PC-3 (cell line): Measurements from ENCODE around the gene SLC25A11. TPM values are rescaled to one million over a fixed set of nuclear protein-coding genes. Genes with fewer than 3 reads are reported as not detected.

ENCODE experiments used
- ATAC-seq: fragments of 200-7000 bp; cut with Tn5 transposase; 2 replicates; pipeline ENCODE4 v1.9.1; 2020; ENCODE audit warnings: mild to moderate bottlenecking, moderate library complexity
- BruUV-seq: library from RNA; stranded (reverse); fragments of 400-500 nt; replicated peaks from 2 replicates; lab custom pipeline; 2021; lab: Mats Ljungman, UMichigan
- CTCF ChIA-PET: fragments of 300-600 bp; sonication (Branson Sonifier 250); formaldehyde crosslinking; loops from one replicate; lab custom pipeline; 2022; ENCODE audit warnings: antibody characterized with exemption; lab: Charles Lee
- POLR2A ChIA-PET: fragments of 300-600 bp; sonication (Branson Sonifier 250); formaldehyde crosslinking; loops from one replicate; lab custom pipeline; 2022; ENCODE audit warnings: antibody characterized with exemption; ENCODE audit not compliant: unreplicated experiment; lab: Charles Lee
- DNase-seq: peaks from one replicate; pipeline ENCODE4 v3.0.0-alpha.2; 2015
- H2AFZ ChIP-seq: fragments of 300-600 bp; sonication (generic); 2 replicates; pipeline ENCODE4 v1.6.0; 2016; ENCODE audit warnings: antibody characterized with exemption, low read length
- H3F3A ChIP-seq: fragments of 300-600 bp; sonication (generic); one replicate; pipeline ENCODE4 v1.6.0; 2017; ENCODE audit warnings: antibody characterized with exemption, low read length, control low read depth, mild to moderate bottlenecking; ENCODE audit not compliant: unreplicated experiment
- H3K27ac ChIP-seq: fragments of 300-600 bp; sonication (generic); 2 replicates; pipeline ENCODE4 v1.5.1; 2016; ENCODE audit warnings: mild to moderate bottlenecking, low read length
- H3K27me3 ChIP-seq: fragments of 300-600 bp; sonication (generic); 2 replicates; pipeline ENCODE4 v1.6.1; 2016; ENCODE audit warnings: low read length, mixed read lengths
- H3K36me3 ChIP-seq: fragments of 300-600 bp; sonication (generic); 2 replicates; pipeline ENCODE4 v1.6.1; 2016; ENCODE audit warnings: low read depth, mixed run types, low read length, mixed read lengths
- H3K4me1 ChIP-seq: fragments of 300-600 bp; sonication (generic); 2 replicates; pipeline ENCODE4 v1.5.1; 2016; ENCODE audit warnings: low read length; ENCODE audit not compliant: insufficient read depth
- H3K4me2 ChIP-seq: fragments of 300-600 bp; sonication (generic); 2 replicates; pipeline ENCODE4 v1.6.0; 2016; ENCODE audit warnings: low read length
- H3K4me3 ChIP-seq: fragments of 300-600 bp; sonication (generic); 2 replicates; pipeline ENCODE4 v1.5.1; 2016; ENCODE audit warnings: mild to moderate bottlenecking, low read length, mixed read lengths
- H3K79me2 ChIP-seq: fragments of 300-600 bp; sonication (generic); 2 replicates; pipeline ENCODE4 v1.6.1; 2017; ENCODE audit warnings: low read length, mixed read lengths
- H3K9ac ChIP-seq: fragments of 300-600 bp; sonication (generic); 2 replicates; pipeline ENCODE4 v1.6.0; 2016; ENCODE audit warnings: mild to moderate bottlenecking, low read length
- H3K9me2 ChIP-seq: fragments of 300-600 bp; sonication (generic); replicated peaks from 2 replicates; pipeline ENCODE4 v1.6.1; 2016; ENCODE audit warnings: mixed run types, low read length, mixed read lengths
- H3K9me3 ChIP-seq: fragments of 300-600 bp; sonication (generic); 2 replicates; pipeline ENCODE4 v1.6.1; 2016; ENCODE audit warnings: low read length, mixed read lengths
- H4K20me1 ChIP-seq: fragments of 300-600 bp; sonication (generic); 2 replicates; pipeline ENCODE4 v1.6.1; 2016; ENCODE audit warnings: low read length, mixed read lengths
- CTCF ChIP-seq: fragments of 300-600 bp; sonication (generic); conservative IDR thresholded peaks from 2 replicates; pipeline ENCODE4 v1.5.1; 2017; ENCODE audit warnings: antibody characterized with exemption, low read depth, mild to moderate bottlenecking, low read length
- EZH2 ChIP-seq: fragments of 300-600 bp; sonication (generic); IDR thresholded peaks from one replicate; pipeline ENCODE4 v1.6.1; 2017; ENCODE audit warnings: antibody characterized with exemption, mild to moderate bottlenecking, low read length; ENCODE audit not compliant: unreplicated experiment
- EZH2phosphoT487 ChIP-seq: fragments of 300-600 bp; sonication (generic); IDR thresholded peaks from 2 replicates; pipeline ENCODE4 v1.6.1; 2018; ENCODE audit warnings: mild to moderate bottlenecking, antibody characterized with exemption, low read length, borderline replicate concordance
- intact Hi-C: fragments of 100-400 bp; cut with micrococcal nuclease; formaldehyde crosslinking; loops from 2 replicates; pipeline ENCODE4 v1.9.0; 2023
- total RNA-seq: library from RNA; depleted of rRNA; stranded (reverse); fragments of >200 nt; gene quantifications from 2 replicates; pipeline ENCODE4 v1.2.3, GENCODE V29; 2014

Gene SLC25A11
- total RNA-seq, 1 experiment from 2014 or later = 72.1 TPM

GRCh38 chr17:4982305-4982704 lies 42.5 kb upstream of the SLC25A11 start:
- no peaks in the 10 kb centered on the region for H3K27me3 ChIP-seq
- no peak overlapping the region for H2AFZ ChIP-seq
- ATAC-seq (no peak), DNase-seq (no peak)
- intact Hi-C loops = no loop called here
- peaks cover 9% of the 10 kb centered on the region; the same call in 1 of the 2 replicates for H3K4me1 ChIP-seq
- TF ChIP-seq EZH2 (no peak), EZH2phosphoT487 (no peak), CTCF (no peak)
- H3K9me2 ChIP-seq = no peaks in the 10 kb centered on the region
- CTCF ChIA-PET = no interaction called here
- no peaks in the 10 kb centered on the region for H3K9me3 ChIP-seq
- no peak overlapping the region for H3K9ac ChIP-seq
- H3K36me3 ChIP-seq = peaks cover 3% of the 10 kb centered on the region
- H3F3A ChIP-seq = no peaks in the 10 kb centered on the region
- no peaks in the 10 kb centered on the region for H4K20me1 ChIP-seq
- H3K79me2 ChIP-seq = peaks cover 7% of the 10 kb centered on the region; the same call in 1 of the 2 replicates
- no peak overlapping the region for H3K4me3 ChIP-seq
- H3K4me2 ChIP-seq = no peak overlapping the region
- BruUV-seq = no TSS peak
- POLR2A ChIA-PET = no interaction called here
- H3K27ac ChIP-seq = no peak overlapping the region

- H4K20me1 ChIP-seq = no peaks in the 10 kb centered on the region
- no TSS peak for BruUV-seq
- POLR2A ChIA-PET = no interaction called here
- H3K9ac ChIP-seq = no peak overlapping the region
- intact Hi-C loops = loop anchor here (1.0 kb wide), 1 partner anchor 82 kb away; no protein-coding TSS in a partner anchor
- CTCF ChIA-PET = interaction anchor here (0.6 kb wide), 1 partner anchor 83 kb away, joined by 4 read pairs; no protein-coding TSS in a partner anchor
- no peaks in the 10 kb centered on the region for H3K9me3 ChIP-seq
- no peaks in the 10 kb centered on the region for H3K4me1 ChIP-seq
- no peak overlapping the region for H2AFZ ChIP-seq
- no peak overlapping the region for H3K4me2 ChIP-seq
- no peak for TF ChIP-seq EZH2phosphoT487
- TF ChIP-seq CTCF = peak; percentile 71
- H3K27me3 ChIP-seq = no peaks in the 10 kb centered on the region
- peaks cover 3% of the 10 kb centered on the region for H3K36me3 ChIP-seq
- H3F3A ChIP-seq = no peaks in the 10 kb centered on the region
- peak; percentile 37; the same call in 1 of the 2 replicates for ATAC-seq
- H3K79me2 ChIP-seq = peaks cover under 1% of the 10 kb centered on the region; the same call in 1 of the 2 replicates
- peak; percentile 65 for DNase-seq
- H3K9me2 ChIP-seq = no peaks in the 10 kb centered on the region
- no peak overlapping the region for H3K27ac ChIP-seq
- H3K4me3 ChIP-seq = no peak overlapping the region
Measured at GRCh38 chr17:4980644-4981216, 40.9 kb upstream of the SLC25A11 start.

- BruUV-seq = no TSS peak
- DNase-seq = no peak
- Histone ChIP-seq H3K4me1 (no peaks in the 10 kb centered on the region), H3K79me2 (no peaks in the 10 kb centered on the region), H3K4me2 (no peak overlapping the region), H3K27me3 (no peaks in the 10 kb centered on the region), H2AFZ (no peak overlapping the region), H3K4me3 (no peak overlapping the region), H3K9me3 (no peaks in the 10 kb centered on the region), H3K9me2 (no peaks in the 10 kb centered on the region), H3K36me3 (peaks cover 3% of the 10 kb centered on the region), H3K9ac (no peak overlapping the region), H4K20me1 (no peaks in the 10 kb centered on the region), H3F3A (no peaks in the 10 kb centered on the region), H3K27ac (no peak overlapping the region)
- intact Hi-C loops = no loop called here
- no peak for TF ChIP-seq EZH2
- TF ChIP-seq CTCF = no peak
- TF ChIP-seq EZH2phosphoT487 = no peak
- no peak for ATAC-seq
- POLR2A ChIA-PET = no interaction called here
- CTCF ChIA-PET = no interaction called here
Measured at GRCh38 chr17:4978726-4979125, 38.9 kb upstream of the SLC25A11 start.
